ENCODE results near the gene SERPINB6. TPM values are rescaled to one million over a fixed set of nuclear protein-coding genes. Genes with fewer than 3 reads are reported as not detected.
A peak's percentile ranks its signal among the peaks of the same experiment; 100 is the strongest.

The SERPINB6 gene
- total and polyA plus RNA-seq, 8 donors, result 99.3 to 134 (median 122) TPM

DNA sequence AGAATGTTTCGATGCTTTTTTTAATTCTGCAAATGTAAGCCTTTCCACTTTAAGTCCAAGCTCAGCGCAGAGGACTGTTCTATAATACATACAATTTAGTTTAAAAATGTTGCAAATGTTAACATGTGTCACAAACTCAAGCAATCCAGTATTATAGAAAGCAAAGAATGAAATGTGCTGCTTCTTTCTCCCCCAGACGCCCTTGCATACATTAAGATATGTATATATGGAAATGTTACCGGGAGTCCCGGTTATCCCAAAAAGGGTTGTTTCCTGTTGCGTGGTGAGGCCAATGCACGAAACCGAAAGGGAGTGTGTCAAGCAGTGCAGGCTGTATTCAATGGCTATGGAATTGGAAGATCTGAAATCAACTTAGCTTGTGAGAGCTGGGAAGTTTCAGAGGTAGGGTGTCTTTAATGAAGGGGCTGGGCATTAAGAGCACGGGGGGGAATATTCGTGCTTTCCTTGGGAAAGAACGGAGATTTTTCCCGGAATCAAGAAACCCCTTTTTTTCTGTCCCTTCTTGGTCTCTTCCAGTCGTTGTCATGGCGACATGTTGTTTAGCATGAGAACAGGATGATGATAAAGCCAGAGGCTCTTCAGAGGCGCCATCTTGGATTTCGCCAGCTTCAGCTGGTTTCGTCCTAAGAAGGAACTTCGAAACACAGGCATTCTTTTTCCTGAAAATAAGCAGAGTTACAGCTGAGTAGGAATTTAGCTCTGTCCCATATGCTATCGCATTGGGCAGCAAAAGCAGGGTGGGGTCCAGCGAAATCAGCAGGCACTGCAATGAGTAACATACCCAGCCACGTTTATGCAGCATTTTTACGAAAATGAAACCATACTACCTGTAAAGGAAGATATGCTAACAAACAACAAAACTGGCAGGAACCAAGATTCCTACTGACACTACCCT is 18.2 kb upstream of the SERPINB6 start:
- ATAC-seq, result peak; percentile 77
- intact Hi-C loops (cut with DNase I), result no loop called here
- Histone ChIP-seq H3K36me3 (no peaks in the 10 kb centered on the region), H3K9me3 (no peaks in the 10 kb centered on the region), H3K27me3 (no peaks in the 10 kb centered on the region), H3K27ac (peak overlapping the region; percentile 99 to 100), H3K4me3 (peak overlapping the region; percentile 86 to 92), H3K4me1 (peaks cover 6 to 32% of the 10 kb centered on the region in 2 donors)
- peak in 1 of 2 donors; percentile 14 for TF ChIP-seq CTCF (IDR thresholded peaks at IDR 0.05)
- DNase-seq, result peak in 3 of 4 donors; percentile 90 to 100 (median 95)

DNA sequence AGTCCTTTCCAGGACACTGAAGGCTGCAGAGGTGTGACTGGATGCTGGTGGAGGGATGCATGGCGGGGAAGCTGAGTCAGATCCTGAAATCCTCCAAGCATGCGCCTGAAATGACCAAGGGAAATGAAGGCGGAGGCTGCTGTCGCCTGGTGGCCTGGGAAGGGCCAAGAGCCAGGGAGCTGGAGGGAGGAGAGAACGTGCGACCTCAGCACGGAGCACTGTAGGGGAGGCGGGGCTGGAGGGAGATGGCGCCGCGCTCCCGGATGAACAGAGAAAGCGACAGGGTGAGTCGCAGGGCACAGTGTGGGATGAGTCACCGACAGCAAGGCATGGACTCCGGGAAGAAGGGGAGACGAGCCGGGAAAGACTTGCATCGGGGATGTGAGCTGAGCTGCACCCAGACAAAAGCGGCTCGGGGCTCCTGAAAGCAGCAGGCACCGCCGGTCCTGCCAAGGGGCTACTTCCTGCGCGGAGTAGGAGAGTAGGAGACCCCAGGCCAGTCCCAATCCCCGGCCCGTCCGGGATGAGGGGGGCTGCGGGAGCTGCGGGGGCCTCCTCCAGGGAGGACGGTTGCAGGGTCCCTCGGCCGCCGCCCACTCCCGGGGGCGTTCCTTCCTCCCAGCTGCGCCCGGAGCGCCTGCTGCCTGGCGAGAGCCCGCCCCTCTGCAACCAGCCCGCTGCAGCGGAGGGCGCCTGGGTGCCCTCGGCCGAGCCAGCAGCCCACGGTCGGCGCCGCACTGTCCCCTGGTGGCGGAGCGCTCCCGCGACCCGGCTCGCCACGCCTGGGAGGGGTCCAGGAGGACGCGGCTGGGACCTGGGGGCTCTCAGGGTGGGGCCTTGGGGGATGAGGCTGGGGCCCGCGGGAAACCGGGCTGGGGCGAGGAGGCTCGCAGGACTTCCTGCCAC is 17.3 kb upstream of the SERPINB6 start:
- Histone ChIP-seq H3K9me3 (no peaks in the 10 kb centered on the region), H3K27me3 (no peaks in the 10 kb centered on the region), H3K4me1 (peaks cover 6 to 32% of the 10 kb centered on the region in 2 donors), H3K27ac (peak overlapping the region; percentile 99 to 100), H3K4me3 (peak overlapping the region; percentile 86 to 92), H3K36me3 (no peaks in the 10 kb centered on the region)
- ATAC-seq, result peak; percentile 88
- intact Hi-C loops (cut with DNase I), result no loop called here
- TF ChIP-seq CTCF (IDR thresholded peaks at IDR 0.05), result peak; percentile 63 to 79
- peak; percentile 89 to 97 (median 93) for DNase-seq

GRCh38 chr6:2988094-2988425 is 16.7 kb upstream of the SERPINB6 start:
- Histone ChIP-seq H3K9me3 (no peaks in the 10 kb centered on the region), H3K4me3 (peak overlapping the region; percentile 86 to 92), H3K36me3 (no peaks in the 10 kb centered on the region), H3K27ac (peak overlapping the region; percentile 99 to 100), H3K27me3 (no peaks in the 10 kb centered on the region), H3K4me1 (peaks cover 6 to 34% of the 10 kb centered on the region in 2 donors)
- no peak for TF ChIP-seq CTCF (IDR thresholded peaks at IDR 0.05)
- ATAC-seq (no peak), DNase-seq (no peak)
- intact Hi-C loops (cut with DNase I), result no loop called here

DNA sequence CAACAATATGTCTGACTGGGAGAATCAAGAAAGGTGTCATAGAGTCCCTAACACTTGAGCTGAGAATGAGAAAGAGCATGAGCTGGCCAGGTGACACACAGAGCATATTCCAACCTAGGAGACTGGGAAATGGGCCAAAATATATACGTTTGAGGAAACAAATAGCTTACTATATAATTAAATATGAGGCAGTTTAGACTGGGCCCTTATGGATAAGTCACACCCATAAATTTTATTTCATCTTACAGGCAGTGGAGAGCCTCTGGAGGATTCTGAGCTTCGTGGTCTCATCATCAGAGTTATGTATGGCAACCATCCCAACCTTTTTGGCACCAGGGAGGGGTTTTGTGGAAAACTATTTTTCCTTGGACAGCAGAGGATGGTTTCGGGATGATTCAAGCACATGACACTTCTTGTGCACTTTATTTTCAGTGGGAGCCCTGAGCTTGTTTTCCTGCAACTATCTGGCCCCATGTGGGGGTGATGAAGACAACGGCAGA is 15.4 kb upstream of the SERPINB6 start:
- no peak for ATAC-seq
- Histone ChIP-seq H3K9me3 (no peaks in the 10 kb centered on the region), H3K27me3 (no peaks in the 10 kb centered on the region), H3K36me3 (no peaks in the 10 kb centered on the region), H3K4me1 (peaks cover 6 to 47% of the 10 kb centered on the region in 2 donors), H3K27ac (peak overlapping the region; percentile 21 to 100), H3K4me3 (no peak overlapping the region)
- intact Hi-C loops (cut with DNase I), result no loop called here
- TF ChIP-seq CTCF (IDR thresholded peaks at IDR 0.05), result no peak
- no peak for DNase-seq

Data from left lung (tissue), 10 donors.